HG02943 (cell line): ENCODE results near the gene ABCC2.
A peak's percentile ranks its signal among the peaks of the same experiment; 100 is the strongest.
"Not testable (repeated sequence)": the region's sequence is repeated elsewhere in the genome, so short reads cannot be mapped to it uniquely, and the experiment has no call there.

Experiments used
- ATAC-seq: cut with Tn5 transposase; IDR thresholded peaks from one replicate; pipeline ENCODE4 v1.9.1; 2021; ENCODE audit warnings: mild to moderate bottlenecking, low read depth, moderate library complexity; ENCODE audit not compliant: unreplicated experiment

The ABCC2 gene

GRCh38 chr10:99782447-99783286, at the start of gene ABCC2:
TSS of gene ABCC2 (plus strand) at chr10:99782640. CDS start at chr10:99782845, 205 bp downstream.
- no peak for ATAC-seq

- ATAC-seq = no peak
Measured at GRCh38 chr10:99733366-99733765, 49.1 kb upstream of the ABCC2 start.

GRCh38 chr10:99734111-99734510, 48.3 kb upstream of the ABCC2 start:
- ATAC-seq = not testable (repeated sequence)

GRCh38 chr10:99740260-99740659, 42.2 kb upstream of the ABCC2 start:
- ATAC-seq = no peak

- ATAC-seq = no peak
Measured at GRCh38 chr10:99740933-99741559, 41.4 kb upstream of the ABCC2 start.

GRCh38 chr10:99742254-99742653, 40.2 kb upstream of the ABCC2 start:
- no peak for ATAC-seq

- no peak for ATAC-seq
Measured at GRCh38 chr10:99742701-99743100, 39.7 kb upstream of the ABCC2 start.

- ATAC-seq = no peak
Measured at GRCh38 chr10:99743841-99744240, 38.6 kb upstream of the ABCC2 start.

- ATAC-seq = not testable (repeated sequence)
Measured at GRCh38 chr10:99746166-99746565, 36.3 kb upstream of the ABCC2 start.

- ATAC-seq = no peak
Measured at GRCh38 chr10:99748823-99749451, 33.5 kb upstream of the ABCC2 start.

- ATAC-seq = no peak
Measured at GRCh38 chr10:99750641-99751040, 31.8 kb upstream of the ABCC2 start.

- no peak for ATAC-seq
Measured at GRCh38 chr10:99754670-99755069, 27.8 kb upstream of the ABCC2 start.

- ATAC-seq = no peak
Measured at GRCh38 chr10:99756159-99756558, 26.3 kb upstream of the ABCC2 start.

GRCh38 chr10:99758211-99758891, 24.1 kb upstream of the ABCC2 start:
- ATAC-seq = no peak

- no peak for ATAC-seq
Measured at GRCh38 chr10:99760321-99760720, 22.1 kb upstream of the ABCC2 start.

- ATAC-seq = no peak
Measured at GRCh38 chr10:99761365-99761764, 21.1 kb upstream of the ABCC2 start.

GRCh38 chr10:99765672-99766301, 16.7 kb upstream of the ABCC2 start:
- no peak for ATAC-seq

- ATAC-seq = peak; percentile 59
Measured at GRCh38 chr10:99766302-99766681, 16.1 kb upstream of the ABCC2 start.

- ATAC-seq = no peak
Measured at GRCh38 chr10:99767901-99768300, 14.5 kb upstream of the ABCC2 start.

GRCh38 chr10:99768556-99768955, 13.9 kb upstream of the ABCC2 start:
- no peak for ATAC-seq
